ENCODE results near the gene NHERF1.

DNA sequence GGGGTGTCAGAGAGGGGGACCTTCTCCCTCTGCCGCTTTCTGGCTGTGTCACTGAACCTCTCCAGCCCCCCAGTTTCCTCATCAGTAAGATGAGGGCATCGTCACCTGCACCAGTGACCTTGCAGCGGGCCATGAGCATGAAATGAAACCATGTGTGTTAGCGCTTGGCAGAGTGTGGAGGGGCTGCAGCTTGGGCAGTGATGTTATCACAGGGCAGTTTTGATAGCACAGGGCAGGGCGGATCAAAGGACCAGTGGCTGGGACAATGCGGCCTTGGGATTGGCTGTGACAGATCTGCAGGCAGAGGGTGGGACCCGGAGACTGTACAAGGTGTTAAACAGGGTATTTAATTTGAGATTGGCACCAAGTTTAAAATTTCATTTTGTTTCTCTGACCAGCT, 66.6 kb downstream of the NHERF1 start:
- TF ChIP-seq POLR2A (IDR thresholded peaks at IDR 0.05; ENCODE audit: low read depth, low read length) (no peak), EZH2 (IDR thresholded peaks at IDR 0.05; ENCODE audit: borderline replicate concordance, low read depth, low read length, severe bottlenecking) (no peak), POLR2AphosphoS5 (IDR thresholded peaks at IDR 0.05; ENCODE audit: insufficient read depth, low read depth, low read length) (no peak), GATA2 (IDR thresholded peaks at IDR 0.05; ENCODE audit: insufficient read depth, insufficient read length, low read depth, low read length) (no peak), MYC (IDR thresholded peaks at IDR 0.05; ENCODE audit: low read depth, low read length) (no peak)
- TF ChIP-seq, protein P1, sequence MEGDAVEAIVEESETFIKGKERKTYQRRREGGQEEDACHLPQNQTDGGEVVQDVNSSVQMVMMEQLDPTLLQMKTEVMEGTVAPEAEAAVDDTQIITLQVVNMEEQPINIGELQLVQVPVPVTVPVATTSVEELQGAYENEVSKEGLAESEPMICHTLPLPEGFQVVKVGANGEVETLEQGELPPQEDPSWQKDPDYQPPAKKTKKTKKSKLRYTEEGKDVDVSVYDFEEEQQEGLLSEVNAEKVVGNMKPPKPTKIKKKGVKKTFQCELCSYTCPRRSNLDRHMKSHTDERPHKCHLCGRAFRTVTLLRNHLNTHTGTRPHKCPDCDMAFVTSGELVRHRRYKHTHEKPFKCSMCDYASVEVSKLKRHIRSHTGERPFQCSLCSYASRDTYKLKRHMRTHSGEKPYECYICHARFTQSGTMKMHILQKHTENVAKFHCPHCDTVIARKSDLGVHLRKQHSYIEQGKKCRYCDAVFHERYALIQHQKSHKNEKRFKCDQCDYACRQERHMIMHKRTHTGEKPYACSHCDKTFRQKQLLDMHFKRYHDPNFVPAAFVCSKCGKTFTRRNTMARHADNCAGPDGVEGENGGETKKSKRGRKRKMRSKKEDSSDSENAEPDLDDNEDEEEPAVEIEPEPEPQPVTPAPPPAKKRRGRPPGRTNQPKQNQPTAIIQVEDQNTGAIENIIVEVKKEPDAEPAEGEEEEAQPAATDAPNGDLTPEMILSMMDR (IDR thresholded peaks at IDR 0.05; ENCODE audit: extremely low read depth in 1 of 2, insufficient read depth in 1 of 2, low read depth in 1 of 2, low read length in 2 of 2), result no peak
